Measurements from ENCODE around the gene KCNAB2.

DNA sequence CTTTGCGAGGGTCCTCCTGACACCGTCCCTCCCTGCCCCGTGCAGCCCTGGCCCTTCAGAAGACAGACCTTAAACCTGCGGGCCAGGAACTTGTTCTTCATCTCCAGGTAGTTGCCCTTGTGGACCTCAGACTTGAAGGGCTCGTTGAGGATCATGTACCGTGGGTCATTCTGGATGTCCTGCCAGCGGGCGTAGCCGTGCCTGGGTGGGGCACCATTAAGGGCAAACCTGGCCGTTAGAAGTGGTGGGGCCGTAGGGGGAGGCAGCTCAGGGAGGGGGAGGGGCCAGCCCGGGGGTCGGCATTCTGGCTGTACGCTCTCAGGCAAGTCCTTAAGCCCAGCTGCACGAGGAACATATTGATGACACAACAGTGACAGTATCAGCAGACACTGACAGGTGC lies 64.6 kb downstream of the KCNAB2 start:
- TF ChIP-seq, protein P1, sequence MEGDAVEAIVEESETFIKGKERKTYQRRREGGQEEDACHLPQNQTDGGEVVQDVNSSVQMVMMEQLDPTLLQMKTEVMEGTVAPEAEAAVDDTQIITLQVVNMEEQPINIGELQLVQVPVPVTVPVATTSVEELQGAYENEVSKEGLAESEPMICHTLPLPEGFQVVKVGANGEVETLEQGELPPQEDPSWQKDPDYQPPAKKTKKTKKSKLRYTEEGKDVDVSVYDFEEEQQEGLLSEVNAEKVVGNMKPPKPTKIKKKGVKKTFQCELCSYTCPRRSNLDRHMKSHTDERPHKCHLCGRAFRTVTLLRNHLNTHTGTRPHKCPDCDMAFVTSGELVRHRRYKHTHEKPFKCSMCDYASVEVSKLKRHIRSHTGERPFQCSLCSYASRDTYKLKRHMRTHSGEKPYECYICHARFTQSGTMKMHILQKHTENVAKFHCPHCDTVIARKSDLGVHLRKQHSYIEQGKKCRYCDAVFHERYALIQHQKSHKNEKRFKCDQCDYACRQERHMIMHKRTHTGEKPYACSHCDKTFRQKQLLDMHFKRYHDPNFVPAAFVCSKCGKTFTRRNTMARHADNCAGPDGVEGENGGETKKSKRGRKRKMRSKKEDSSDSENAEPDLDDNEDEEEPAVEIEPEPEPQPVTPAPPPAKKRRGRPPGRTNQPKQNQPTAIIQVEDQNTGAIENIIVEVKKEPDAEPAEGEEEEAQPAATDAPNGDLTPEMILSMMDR (IDR thresholded peaks at IDR 0.05): no peak
- no peak for TF ChIP-seq POLR2AphosphoS5 (IDR thresholded peaks at IDR 0.05)

Data from prostate gland (tissue), 2 donors.